ENCODE results near the gene PRICKLE1.

- TF ChIP-seq CTCF (IDR thresholded peaks at IDR 0.05) (no peak), POLR2A (IDR thresholded peaks at IDR 0.05) (no peak)
These were observed 25.0 kb downstream of the PRICKLE1 start for GRCh38 chr12:42564556-42564955.
